ENCODE data around the gene DPY19L3.
"Not testable (repeated sequence)": the region's sequence is repeated elsewhere in the genome, so short reads cannot be mapped to it uniquely, and the experiment has no call there.

- TF ChIP-seq, protein P1, sequence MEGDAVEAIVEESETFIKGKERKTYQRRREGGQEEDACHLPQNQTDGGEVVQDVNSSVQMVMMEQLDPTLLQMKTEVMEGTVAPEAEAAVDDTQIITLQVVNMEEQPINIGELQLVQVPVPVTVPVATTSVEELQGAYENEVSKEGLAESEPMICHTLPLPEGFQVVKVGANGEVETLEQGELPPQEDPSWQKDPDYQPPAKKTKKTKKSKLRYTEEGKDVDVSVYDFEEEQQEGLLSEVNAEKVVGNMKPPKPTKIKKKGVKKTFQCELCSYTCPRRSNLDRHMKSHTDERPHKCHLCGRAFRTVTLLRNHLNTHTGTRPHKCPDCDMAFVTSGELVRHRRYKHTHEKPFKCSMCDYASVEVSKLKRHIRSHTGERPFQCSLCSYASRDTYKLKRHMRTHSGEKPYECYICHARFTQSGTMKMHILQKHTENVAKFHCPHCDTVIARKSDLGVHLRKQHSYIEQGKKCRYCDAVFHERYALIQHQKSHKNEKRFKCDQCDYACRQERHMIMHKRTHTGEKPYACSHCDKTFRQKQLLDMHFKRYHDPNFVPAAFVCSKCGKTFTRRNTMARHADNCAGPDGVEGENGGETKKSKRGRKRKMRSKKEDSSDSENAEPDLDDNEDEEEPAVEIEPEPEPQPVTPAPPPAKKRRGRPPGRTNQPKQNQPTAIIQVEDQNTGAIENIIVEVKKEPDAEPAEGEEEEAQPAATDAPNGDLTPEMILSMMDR (IDR thresholded peaks at IDR 0.05; ENCODE audit: low read depth, low read length, poor library complexity, severe bottlenecking): not testable (repeated sequence)
- not testable (repeated sequence) for TF ChIP-seq EZH2phosphoT487 (IDR thresholded peaks at IDR 0.05; ENCODE audit: borderline replicate concordance, low read length)
These were observed 28.5 kb upstream of the DPY19L3 start for GRCh38 chr19:32377088-32377487.

Measured in DOHH2 (cell line).